Measurements from ENCODE around the gene ZBTB11. TPM values are rescaled to one million over a fixed set of nuclear protein-coding genes. Genes with fewer than 3 reads are reported as not detected.

The ZBTB11 gene
- total and polyA plus RNA-seq, 2 of the 13 experiments (the other 11 are each of a cell fraction or from before 2014, with no cell fraction given): 5.9 to 18.1 TPM

DNA sequence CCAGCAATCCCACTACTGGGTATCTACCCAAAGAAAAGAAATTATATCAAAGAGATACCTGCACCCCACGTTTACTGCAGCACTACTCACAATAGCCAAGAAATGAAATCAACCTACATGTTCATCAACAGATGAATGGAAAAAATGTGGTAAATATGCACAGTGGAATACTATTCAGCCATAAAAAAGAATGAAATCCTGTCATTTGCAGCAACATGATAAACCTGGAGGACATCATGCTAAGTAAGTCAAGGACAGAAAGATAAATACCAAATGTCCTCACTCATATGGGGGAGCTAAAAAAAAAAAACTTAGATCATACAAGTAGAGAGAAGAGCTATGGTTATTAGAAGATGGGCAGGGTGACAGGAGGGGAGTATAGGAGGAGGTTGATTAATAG, 9.1 kb downstream of the ZBTB11 start:
- ChIA-PET POLR2A (no interaction called here), CTCF (ENCODE audit: low intra/inter-chr PET ratio, low total read pairs) (no interaction called here)
- H3K4me3 ChIP-seq (replicated peaks in 1 of 3; ENCODE audit: insufficient read depth in 1 of 3, low read depth in 2 of 3, low read length in 3 of 3): no peak overlapping the region
- no peaks in the 10 kb centered on the region for H3K9me3 ChIP-seq (ENCODE audit: low read length)
- no TSS peak for BruUV-seq (replicated peaks)
- WGBS (ENCODE audit: low lambda C conversion rate): 97% methylated on average over 1 of the region's 1 CpG
- no peaks in the 10 kb centered on the region; the same call in 1 of the 2 replicates for H4K20me1 ChIP-seq (ENCODE audit: insufficient read depth, low read length)
- no peak overlapping the region for H2AFZ ChIP-seq (ENCODE audit: low read length)
- intact Hi-C loops (cut with micrococcal nuclease; ENCODE audit: unreplicated experiment) (no loop called here), in situ Hi-C loops (cut with HindIII; ENCODE audit: extremely low pct_ligation_motif_present, low pct_unique_long_range_greater_than_20kb) (no loop called here)
- ATAC-seq (no peak), FAIRE-seq (no peak), DNase-seq (ENCODE audit: low spot score) (no peak)
- H3K79me2 ChIP-seq (ENCODE audit: insufficient read depth, low read length): peaks cover 14% of the 10 kb centered on the region
- peaks cover 3 to 70% of the 10 kb centered on the region in 2 experiments; a peak in 4 of 5 replicates for H3K36me3 ChIP-seq (replicated peaks in 1 of 2; ENCODE audit: control insufficient read depth in 1 of 2, insufficient read depth in 2 of 2, low read length in 2 of 2)
- H3K27me3 ChIP-seq (ENCODE audit: control insufficient read depth in 1 of 2, insufficient read depth in 2 of 2, low read length in 2 of 2): no peaks in the 10 kb centered on the region
- TF ChIP-seq HMG20B (CRISPR knock-in tag; conservative IDR thresholded peaks at IDR 0.05) (no peak), SNAPC2 (CRISPR knock-in tag; IDR thresholded peaks at IDR 0.05) (no peak), SP140L (CRISPR knock-in tag; IDR thresholded peaks at IDR 0.05; ENCODE audit: borderline replicate concordance) (no peak), FIP1L1 (IDR thresholded peaks at IDR 0.05; ENCODE audit: borderline replicate concordance, insufficient read depth, low read depth, low read length) (no peak), ZNF549 (CRISPR knock-in tag; IDR thresholded peaks at IDR 0.05) (no peak), NCOR1 (IDR thresholded peaks at IDR 0.05; ENCODE audit: borderline replicate concordance, low read length) (no peak), ZNF180 (CRISPR knock-in tag; IDR thresholded peaks at IDR 0.05; ENCODE audit: borderline replicate concordance, low read depth) (no peak), RARG (CRISPR knock-in tag; IDR thresholded peaks at IDR 0.05; ENCODE audit: low read depth) (no peak), SALL2 (CRISPR knock-in tag; IDR thresholded peaks at IDR 0.05) (no peak), FOXK1 (CRISPR knock-in tag; IDR thresholded peaks at IDR 0.05; ENCODE audit: borderline replicate concordance, low read depth) (no peak)
- TF ChIP-seq, protein P1, sequence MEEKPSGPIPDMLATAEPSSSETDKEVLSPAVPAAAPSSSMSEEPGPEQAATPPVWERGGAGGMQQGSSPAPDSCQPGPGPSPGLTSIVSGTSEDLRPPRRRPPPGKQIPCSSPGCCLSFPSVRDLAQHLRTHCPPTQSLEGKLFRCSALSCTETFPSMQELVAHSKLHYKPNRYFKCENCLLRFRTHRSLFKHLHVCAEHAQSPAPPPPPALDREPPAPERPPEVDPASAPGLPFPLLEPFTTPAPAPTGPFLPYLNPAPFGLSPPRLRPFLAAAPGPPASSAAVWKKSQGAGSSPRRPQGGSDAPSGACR (CRISPR knock-in tag; IDR thresholded peaks at IDR 0.05): no peak
- TF ChIP-seq, protein P2, sequence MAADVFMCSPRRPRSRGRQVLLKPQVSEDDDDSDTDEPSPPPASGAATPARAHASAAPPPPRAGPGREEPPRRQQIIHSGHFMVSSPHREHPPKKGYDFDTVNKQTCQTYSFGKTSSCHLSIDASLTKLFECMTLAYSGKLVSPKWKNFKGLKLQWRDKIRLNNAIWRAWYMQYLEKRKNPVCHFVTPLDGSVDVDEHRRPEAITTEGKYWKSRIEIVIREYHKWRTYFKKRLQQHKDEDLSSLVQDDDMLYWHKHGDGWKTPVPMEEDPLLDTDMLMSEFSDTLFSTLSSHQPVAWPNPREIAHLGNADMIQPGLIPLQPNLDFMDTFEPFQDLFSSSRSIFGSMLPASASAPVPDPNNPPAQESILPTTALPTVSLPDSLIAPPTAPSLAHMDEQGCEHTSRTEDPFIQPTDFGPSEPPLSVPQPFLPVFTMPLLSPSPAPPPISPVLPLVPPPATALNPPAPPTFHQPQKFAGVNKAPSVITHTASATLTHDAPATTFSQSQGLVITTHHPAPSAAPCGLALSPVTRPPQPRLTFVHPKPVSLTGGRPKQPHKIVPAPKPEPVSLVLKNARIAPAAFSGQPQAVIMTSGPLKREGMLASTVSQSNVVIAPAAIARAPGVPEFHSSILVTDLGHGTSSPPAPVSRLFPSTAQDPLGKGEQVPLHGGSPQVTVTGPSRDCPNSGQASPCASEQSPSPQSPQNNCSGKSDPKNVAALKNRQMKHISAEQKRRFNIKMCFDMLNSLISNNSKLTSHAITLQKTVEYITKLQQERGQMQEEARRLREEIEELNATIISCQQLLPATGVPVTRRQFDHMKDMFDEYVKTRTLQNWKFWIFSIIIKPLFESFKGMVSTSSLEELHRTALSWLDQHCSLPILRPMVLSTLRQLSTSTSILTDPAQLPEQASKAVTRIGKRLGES (CRISPR knock-in tag; IDR thresholded peaks at IDR 0.05; ENCODE audit: borderline replicate concordance): no peak
- H3K4me1 ChIP-seq (ENCODE audit: insufficient read depth, low read length): peaks cover 4% of the 10 kb centered on the region; the same call in 1 of the 2 replicates
- H3K27ac ChIP-seq (ENCODE audit: extremely low read length, insufficient read depth, low read length): no peak overlapping the region
- no peak overlapping the region for H3K4me2 ChIP-seq (ENCODE audit: low read depth, low read length)
- H3K9ac ChIP-seq (ENCODE audit: insufficient read depth, low read depth, low read length): no peak overlapping the region

All from HepG2 (cell line).